Stromal cell of bone marrow (primary cell): Measurements from ENCODE around the gene ALG12.

Experiments used
- DNase-seq: peaks from one replicate; pipeline ENCODE4 v3.0.0-alpha.2; 2012; ENCODE audit warnings: low read depth

ALG12 gene

DNA sequence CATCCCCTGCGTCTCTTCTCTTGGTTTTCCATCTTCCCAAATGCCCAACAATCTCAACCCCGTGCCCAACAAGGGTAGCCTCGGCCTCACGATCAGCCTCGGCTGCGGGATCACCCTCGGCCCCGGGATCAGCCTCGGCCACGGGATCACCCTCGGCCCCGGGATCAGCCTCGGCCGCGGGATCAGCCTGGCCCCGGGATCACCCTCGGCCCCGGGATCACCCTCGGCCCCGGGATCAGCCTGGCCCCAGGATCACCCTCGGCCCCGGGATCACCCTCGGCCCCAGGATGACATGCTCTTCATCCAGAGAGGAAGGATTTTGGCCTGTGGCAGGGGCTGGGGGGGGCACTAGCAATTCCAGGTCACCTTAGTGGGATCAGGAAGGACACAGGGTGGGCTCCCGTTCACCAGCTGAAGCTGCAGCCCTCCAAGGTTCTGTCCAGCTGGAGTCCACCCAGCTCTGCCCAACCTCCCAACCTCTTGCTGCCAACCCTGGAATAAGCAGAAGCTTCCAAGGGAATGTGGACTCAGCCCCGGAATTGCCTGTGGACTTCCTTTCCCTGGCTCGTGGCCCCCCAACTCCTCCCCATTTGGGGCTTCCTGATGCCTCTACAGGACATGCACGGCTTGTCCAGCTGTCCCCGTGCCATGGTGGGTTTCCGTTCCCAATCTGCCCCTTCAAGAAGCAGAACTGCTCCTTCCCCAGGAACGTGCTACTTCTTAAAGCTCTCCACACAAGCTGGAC is 6.2 kb downstream of the ALG12 start:
- DNase-seq: no peak

GRCh38 chr22:49910229-49911155 is 7.7 kb downstream of the ALG12 start:
- DNase-seq: no peak

DNA sequence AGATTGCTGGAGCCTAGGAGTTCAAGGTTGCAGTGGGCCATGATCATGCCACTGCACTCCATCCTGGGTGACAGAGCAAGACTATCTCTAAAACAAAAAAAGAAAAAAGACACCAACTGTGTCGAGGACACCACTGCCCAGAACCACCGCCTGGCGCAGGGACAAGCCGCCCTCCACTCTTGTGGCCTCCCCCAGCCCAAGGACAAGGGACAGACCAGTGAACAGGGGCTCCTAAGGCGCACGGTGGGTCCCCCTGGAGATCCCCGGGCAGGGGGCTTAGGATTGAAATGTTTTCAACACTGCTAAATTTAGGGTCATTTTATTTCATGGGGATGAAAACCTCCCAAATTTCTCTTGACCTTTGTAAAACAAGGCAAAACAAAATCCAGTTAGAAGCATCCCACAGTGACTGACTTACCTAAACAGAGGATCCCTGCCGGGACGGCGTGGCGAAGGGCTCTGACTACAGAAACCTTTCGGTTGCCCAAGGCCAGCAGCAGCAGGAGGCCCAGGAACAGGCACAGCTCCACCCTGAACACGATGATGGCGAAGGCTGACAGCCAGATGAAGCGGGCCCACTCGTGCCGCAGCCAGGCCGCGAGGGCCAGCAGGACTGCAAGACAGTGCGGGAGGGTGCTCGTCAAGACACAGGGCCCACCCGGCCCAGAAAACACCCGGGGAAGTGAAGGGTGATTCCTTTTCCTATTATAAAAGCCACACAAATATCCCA is 8.6 kb downstream of the ALG12 start:
- no peak for DNase-seq

DNA sequence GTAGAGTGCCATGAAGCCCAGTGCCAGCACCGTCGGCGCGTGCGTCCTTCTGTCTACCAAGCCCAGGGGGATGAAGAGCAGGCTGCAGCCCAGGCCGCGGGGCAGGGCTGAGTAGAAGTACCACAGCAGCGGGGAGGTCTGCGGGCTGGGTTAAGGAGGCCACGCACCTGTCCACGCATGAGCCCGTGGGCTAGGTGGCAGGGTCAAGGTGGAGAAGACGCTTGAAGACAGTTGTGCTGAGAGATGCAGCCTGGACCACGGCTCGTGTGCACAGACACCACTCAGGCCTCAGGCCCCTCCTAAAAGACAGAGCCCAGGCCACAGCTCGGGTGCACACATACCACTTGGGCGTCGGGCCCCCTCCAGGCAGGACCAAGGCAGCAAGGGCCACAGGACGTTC is 10.4 kb downstream of the ALG12 start:
- no peak for DNase-seq

GRCh38 chr22:49906799-49907290 is 11.4 kb downstream of the ALG12 start:
- DNase-seq: no peak

DNA sequence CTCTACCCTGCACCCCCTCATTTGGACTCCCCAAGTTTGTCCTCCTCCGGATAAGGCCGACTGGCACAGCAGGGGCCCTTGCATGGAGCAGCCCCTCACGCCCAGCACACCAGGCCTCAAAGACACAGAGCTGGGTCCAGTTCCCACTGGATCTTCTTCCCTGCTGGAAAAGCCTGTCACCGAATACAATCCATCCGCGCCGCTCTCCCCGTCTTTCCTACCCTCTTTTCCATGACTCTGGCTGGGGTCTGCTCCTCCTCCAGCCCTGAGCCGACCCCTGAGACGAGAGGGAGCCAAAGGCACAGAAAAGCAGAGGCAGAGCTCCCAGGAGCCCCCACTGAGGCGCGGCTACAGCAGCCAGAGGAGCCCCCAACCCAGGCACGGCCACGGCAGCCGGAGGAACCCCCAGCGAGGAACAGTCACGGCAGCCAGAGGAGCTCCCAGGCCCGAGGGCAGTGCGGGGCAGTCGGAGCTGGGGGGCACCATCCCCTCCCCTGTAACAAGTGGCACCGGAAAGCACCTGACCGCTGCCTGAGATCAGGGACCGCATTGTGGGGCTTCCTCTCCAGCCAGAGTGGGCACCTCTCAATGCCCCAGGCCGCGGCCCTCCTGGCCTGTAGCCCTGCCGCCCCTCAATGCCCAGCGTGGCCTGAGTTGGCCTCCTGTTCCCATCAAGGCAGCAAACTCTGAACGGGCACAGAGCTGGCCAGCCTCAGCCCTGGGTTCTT is 12.0 kb downstream of the ALG12 start:
- no peak for DNase-seq

GRCh38 chr22:49905465-49905864 is 12.8 kb downstream of the ALG12 start:
- no peak for DNase-seq

GRCh38 chr22:49904040-49904369 is 14.2 kb downstream of the ALG12 start:
- DNase-seq: no peak

GRCh38 chr22:49903322-49904039 is 14.8 kb downstream of the ALG12 start:
- DNase-seq: no peak

- DNase-seq: no peak
Observed at GRCh38 chr22:49901457-49901856, 16.8 kb downstream of the ALG12 start.

- DNase-seq: no peak
Observed at GRCh38 chr22:49900441-49901230, 17.6 kb downstream of the ALG12 start.

DNA sequence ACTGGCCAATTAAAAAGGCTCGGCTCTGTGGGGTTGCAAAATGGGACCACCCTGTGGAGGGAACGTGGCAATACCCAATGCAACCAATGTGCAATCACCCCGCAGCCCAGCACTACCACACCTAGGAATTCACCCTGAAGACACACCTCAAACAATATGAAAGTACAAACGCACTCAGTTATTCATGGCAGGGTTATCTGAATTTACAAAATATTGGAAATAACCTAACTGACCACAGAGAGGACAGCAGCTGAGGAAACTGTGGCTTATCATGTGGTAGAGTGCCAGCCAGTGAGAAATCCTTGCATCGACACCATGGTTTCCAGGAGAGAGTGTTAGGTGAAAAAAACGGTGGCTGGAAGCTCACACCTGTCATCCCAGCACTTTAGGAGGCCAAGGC is 18.7 kb downstream of the ALG12 start:
- no peak for DNase-seq

DNA sequence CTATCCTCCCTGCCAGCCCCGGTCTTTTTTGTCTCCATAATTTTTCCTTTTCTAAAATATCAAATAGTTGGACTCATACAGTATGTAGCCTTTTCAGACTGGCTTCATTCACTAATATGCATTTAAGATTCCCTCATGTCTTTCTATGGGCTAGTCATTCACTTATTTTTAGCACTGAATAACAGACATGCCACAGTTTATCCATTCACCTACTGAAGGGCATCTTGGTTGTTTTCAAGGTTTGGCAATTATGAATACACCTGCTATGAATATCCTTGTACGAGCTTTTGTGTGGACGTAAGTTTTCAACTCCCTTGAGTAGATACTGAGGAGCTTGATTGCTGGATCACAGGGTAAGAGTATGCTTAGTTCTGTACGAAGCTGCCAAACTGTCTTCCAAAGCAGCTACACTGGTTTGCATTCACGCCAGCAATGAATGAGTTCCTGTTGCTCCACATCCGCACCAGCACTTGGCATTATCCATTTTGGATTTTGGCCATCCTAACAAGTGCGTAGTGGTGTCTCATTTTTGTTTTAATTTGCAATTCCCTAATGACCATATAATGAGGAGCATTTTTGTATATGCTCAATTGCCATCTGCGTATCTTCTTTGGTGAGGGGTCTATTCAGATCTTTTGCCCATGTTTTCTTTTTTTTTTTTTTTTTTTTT is 21.1 kb downstream of the ALG12 start:
- no peak for DNase-seq

DNA sequence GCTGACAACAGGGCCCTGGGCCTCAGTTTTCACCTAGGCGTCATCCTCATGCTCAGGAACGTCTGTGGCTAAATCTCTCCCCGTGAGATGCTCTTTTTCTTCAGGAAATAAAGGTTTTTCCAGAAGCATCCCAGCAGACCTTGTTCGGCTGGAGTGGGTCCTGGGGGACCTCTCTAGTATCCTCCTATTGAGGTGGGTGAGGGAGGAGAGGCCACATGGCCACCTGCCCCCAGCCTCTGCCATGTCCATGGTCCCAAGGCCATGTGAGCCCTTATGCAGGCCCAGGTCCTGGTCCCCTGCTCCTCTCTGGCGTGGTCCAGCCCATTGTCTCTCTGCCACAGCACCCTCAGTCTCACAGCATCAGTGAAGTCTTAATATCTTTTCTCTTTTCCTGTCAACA is 22.0 kb downstream of the ALG12 start:
- DNase-seq: no peak

- DNase-seq: no peak
Observed at GRCh38 chr22:49894322-49895054, 23.8 kb downstream of the ALG12 start.

DNA sequence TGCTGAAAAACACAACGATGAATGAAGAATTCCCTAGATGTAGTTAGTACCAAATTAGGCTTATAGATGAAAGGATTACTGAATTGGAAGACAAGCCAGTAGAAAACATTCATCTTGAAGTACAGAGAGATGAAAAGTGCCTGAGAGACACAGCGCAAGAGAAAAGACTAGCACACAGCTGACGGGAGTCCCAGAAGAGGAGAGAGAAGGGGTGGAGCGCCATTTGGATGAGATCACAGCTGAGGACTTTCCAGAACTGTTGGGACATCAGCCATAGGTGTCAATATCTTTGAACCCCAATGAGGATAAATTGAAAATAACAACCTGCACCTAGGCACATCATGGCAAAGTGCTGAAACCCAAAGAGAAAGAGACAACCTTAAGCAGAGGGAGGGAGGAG is 25.2 kb downstream of the ALG12 start:
- DNase-seq: no peak

DNA sequence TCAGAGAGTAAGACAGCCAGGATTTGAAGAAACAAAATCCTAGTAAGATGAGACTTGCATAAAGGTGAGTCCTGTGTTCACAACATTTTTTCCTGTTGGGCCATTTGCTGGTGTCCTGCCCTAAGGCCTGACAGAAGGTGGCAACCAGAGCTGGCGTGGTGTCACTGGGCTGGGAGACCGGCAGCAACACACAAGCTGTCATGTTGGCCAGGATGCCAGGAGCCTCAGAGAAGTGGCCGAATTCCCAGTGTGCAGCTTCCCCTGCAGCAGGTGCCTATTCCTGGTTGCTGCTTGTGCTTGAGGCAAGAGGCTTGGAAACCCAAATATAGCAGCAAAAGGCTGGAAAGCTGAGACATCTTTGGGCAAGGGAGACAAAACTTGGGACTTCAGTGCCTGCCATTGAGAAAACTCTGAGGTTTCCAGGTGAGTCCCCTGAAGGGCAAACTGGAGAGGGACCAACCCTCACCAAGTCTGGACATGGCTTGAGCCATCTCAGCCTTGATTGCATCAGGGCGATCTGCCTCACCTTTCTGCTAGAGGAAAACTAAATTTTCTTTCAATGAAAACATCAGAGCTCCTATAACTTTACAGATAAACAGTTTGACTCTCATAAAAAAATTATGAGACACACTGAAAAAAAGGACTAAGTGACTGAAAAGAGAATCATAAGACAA is 25.9 kb downstream of the ALG12 start:
- DNase-seq: no peak

GRCh38 chr22:49889071-49889470 is 29.2 kb downstream of the ALG12 start:
- DNase-seq: peak; percentile 7

- DNase-seq: no peak
Observed at GRCh38 chr22:49887702-49888101, 30.5 kb downstream of the ALG12 start.
